Right ventricle myocardium superior (tissue), 1 donor: ENCODE measurements around the gene INPP5A. TPM values are rescaled to one million over a fixed set of nuclear protein-coding genes. Genes with fewer than 3 reads are reported as not detected.
"Not testable (repeated sequence)": the region's sequence is repeated elsewhere in the genome, so short reads cannot be mapped to it uniquely, and the experiment has no call there.

Experiments
- ATAC-seq: fragments of 200-7000 bp; cut with Tn5 transposase; one replicate; pipeline ENCODE4 v1.9.1; 2020; ENCODE audit warnings: mild to moderate bottlenecking; ENCODE audit not compliant: poor library complexity
- DNase-seq: peaks from one replicate; pipeline ENCODE4 v3.0.0-alpha.2; 2020
- intact Hi-C: fragments of 100-400 bp; cut with DNase I; formaldehyde crosslinking; loops from one replicate; pipeline ENCODE4 v1.11.2; 2022
- total RNA-seq: library from RNA; stranded (reverse); fragmentation: NEBNext Ultra II Directional; extraction: Animal tissue kit (Norgen Biotek cat#: 25700); gene quantifications from one replicate; pipeline ENCODE4 v1.2.1, GENCODE V29; 2021
- donor health status: DM: no; HTN: yes; CAD: no; lungs with severe emphysema.

INPP5A gene
- total RNA-seq, 1 donor from 2014 or later: 99.1 TPM

GRCh38 chr10:132541601-132542011 lies 4.0 kb downstream of the INPP5A start:
- no peak for DNase-seq
- intact Hi-C loops: loop anchor here (5.0 kb wide), 1 partner anchor 36 kb away; no protein-coding TSS in a partner anchor
- no peak for ATAC-seq

GRCh38 chr10:132542086-132542775 lies 4.6 kb downstream of the INPP5A start:
- ATAC-seq: no peak
- peak; percentile 30 for DNase-seq
- intact Hi-C loops: loop anchor here (5.0 kb wide), 1 partner anchor 35 kb away; no protein-coding TSS in a partner anchor

- ATAC-seq (no peak), DNase-seq (no peak)
- intact Hi-C loops: loop anchor here (5.0 kb wide), 1 partner anchor 34 kb away; no protein-coding TSS in a partner anchor
Observed at GRCh38 chr10:132542819-132543218, 5.2 kb downstream of the INPP5A start.

DNA sequence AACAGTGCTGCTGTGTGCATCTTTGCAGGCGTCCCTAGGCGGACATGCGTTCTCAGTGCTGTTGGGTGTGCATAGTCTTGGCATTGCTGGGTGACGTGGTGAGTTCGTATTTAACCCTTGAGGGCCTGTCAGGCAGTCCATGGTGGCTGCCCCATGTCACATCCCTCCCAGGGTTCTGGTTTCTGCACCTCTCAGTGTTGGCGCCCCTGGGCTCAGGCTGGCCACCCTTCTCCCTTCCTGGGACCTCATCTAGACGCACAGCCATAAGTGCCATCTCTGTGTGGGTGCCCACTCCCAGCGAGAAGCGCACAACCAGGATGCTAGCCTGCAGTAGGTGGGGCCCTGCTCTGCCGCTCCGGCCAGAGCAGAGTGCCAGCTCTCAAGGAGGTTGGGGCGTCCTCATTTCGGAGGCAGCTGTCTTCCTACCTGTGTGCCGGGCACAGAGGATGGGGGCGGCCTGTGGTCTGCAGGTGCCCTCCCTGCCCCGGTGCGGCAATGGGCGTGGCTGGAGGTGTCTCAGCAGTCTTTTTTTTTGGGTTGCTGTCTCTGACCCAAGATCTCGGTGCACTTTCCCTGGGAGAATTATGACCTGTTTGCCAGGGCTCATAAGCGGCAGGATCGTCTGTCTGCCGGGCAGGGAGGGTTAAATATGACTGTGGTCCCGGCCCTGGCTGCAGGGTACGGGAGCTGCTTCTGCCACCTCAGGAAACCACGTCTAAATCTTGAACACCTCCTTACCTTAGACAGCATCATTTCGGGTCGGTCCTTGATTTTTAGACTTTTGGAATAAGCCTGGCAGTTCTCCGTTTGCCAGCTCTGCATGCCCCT lies 6.5 kb downstream of the INPP5A start:
- ATAC-seq: no peak
- peak; percentile 39 for DNase-seq
- intact Hi-C loops: loop anchor here (5.0 kb wide), 1 partner anchor 33 kb away; no protein-coding TSS in a partner anchor

GRCh38 chr10:132544744-132545658 lies 7.4 kb downstream of the INPP5A start:
- intact Hi-C loops: loop anchor here (5.0 kb wide), 1 partner anchor 32 kb away; no protein-coding TSS in a partner anchor
- ATAC-seq (no peak), DNase-seq (peak; percentile 43)

- DNase-seq (peak; percentile 38), ATAC-seq (no peak)
- intact Hi-C loops: no loop called here
Observed at GRCh38 chr10:132545659-132546367, 8.2 kb downstream of the INPP5A start.

- ATAC-seq (no peak), DNase-seq (peak; percentile 48)
- intact Hi-C loops: no loop called here
Observed at GRCh38 chr10:132546567-132547420, 9.2 kb downstream of the INPP5A start.

GRCh38 chr10:132547421-132547861 lies 9.9 kb downstream of the INPP5A start:
- no peak for ATAC-seq
- peak; percentile 23 for DNase-seq
- intact Hi-C loops: no loop called here

GRCh38 chr10:132548106-132548823 lies 10.7 kb downstream of the INPP5A start:
- DNase-seq (peak; percentile 32), ATAC-seq (no peak)
- intact Hi-C loops: no loop called here

GRCh38 chr10:132548869-132549268 lies 11.3 kb downstream of the INPP5A start:
- intact Hi-C loops: no loop called here
- DNase-seq (peak; percentile 30), ATAC-seq (no peak)

GRCh38 chr10:132549371-132549770 lies 11.8 kb downstream of the INPP5A start:
- DNase-seq: no peak
- intact Hi-C loops: no loop called here
- ATAC-seq: no peak

DNA sequence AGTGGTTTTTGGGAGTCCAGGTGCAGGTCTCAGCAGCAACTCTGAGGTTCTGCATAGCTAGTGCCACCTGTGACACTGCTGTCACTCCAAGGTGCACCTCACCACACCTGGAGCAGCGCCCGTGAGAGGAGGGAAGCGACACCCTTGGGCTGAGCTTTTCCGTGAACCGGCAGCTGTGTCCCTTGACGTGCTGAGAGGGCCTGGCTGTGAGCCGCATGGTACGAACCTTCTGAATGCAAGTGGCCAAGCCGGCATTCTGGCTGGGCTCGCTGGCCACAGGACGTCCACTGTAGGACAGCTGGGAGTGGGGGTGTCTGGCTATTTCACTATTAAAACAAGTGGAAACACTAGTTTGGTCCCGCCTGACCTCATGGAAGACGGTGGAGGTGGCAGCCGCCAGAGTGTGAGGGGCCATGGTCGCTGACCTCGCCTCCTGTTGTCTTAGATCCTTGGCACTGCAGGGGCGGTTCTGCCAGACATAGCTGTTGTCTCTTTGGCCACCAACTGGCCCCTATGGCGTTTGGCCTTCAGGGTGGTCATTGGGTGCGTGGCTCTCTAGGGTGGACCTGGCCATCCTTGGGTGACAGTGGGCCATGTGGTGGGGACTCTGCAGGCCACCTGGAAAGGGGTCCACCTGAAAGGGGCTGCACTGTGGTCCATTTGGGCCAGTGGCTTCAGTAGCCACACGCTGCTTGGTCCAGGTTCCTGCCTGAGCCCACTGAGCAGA lies 12.9 kb downstream of the INPP5A start:
- intact Hi-C loops: no loop called here
- DNase-seq (no peak), ATAC-seq (peak; percentile 60)

DNA sequence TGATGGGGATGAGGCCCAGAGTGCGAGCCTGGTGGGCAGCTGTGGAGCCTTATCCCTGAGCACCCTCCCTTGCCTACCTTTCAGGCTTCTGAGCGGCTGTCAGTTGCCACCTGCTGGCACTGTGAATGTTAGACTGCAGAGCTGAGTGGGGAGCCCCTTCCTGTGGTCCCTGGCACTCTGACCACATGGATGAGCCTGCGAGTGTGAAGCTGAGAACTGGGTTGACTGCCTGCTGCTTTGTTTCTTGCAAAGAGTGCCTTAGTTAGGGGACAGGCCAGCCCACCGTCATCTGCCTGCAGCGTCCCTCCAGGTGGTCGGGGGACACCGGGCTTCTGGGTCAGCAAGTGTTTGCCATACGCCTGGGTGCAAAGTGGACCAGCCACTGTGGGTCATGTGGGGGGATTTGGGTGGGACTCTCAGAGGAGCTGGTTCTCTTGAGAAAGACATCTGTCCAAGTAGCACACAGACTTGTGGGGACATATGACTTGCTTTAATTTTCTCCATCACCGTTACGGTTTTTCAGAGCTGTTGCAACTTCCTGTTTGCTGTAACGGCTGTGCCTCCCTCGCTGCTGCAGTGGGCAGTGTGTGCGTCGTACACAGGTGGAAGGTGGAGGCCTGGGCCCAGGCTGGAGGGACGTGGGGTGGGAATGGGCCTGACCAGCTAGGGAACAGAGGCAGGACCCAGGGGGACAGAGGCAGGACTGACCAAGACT lies 13.7 kb downstream of the INPP5A start:
- DNase-seq: peak; percentile 37
- ATAC-seq: no peak
- intact Hi-C loops: no loop called here

DNA sequence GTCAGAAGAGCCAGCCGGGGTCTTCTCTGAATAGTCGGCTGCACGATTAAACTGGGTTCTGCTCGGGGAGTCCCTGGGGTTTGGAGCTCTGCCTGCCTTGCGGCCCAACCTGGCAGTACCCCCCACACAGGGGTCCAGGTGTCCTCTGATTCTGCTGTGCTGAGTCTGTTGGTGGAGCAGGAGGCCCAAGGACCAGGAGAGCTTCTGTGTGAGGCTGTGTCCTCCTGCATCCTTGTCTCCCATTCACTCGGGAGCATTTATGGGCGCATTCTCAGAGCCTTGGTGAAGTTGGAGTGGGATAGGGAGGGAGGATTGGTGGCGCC lies 14.2 kb downstream of the INPP5A start:
- intact Hi-C loops: no loop called here
- no peak for ATAC-seq
- DNase-seq: no peak

DNA sequence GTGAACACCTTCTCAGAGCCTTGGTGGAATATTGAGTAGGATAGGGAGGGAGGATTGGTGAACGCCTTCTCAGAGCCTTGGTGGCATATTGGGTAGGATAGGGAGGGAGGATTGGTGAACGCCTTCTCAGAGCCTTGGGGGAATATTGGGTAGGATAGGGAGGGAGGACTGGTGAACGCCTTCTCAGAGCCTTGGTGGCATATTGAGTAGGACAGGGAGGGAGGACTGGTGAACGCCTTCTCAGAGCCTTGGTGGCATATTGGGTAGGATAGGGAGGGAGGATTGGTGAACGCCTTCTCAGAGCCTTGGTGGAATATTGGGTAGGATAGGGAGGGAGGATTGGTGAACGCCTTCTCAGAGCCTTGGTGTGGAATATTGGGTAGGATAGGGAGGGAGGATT lies 15.0 kb downstream of the INPP5A start:
- intact Hi-C loops, ATAC-seq, DNase-seq: not testable (repeated sequence)
